ENCODE data around the gene SECISBP2. TPM values are rescaled to one million over a fixed set of nuclear protein-coding genes. Genes with fewer than 3 reads are reported as not detected.

Gene SECISBP2
- total and polyA plus RNA-seq, 9 donors, result 31.2 to 87.6 (median 51.1) TPM

GRCh38 chr9:89347651-89348050 lies 29.4 kb downstream of the SECISBP2 start:
- WGBS, 3 donors, result 74 to 85% (median 74%) methylated on average over 5 of the region's 5 CpGs
- H3K27me3 ChIP-seq, result no peaks in the 10 kb centered on the region

GRCh38 chr9:89349607-89350006 lies 31.3 kb downstream of the SECISBP2 start:
- DNase-seq, result no peak
- no peaks in the 10 kb centered on the region for H3K27me3 ChIP-seq
- intact Hi-C loops (cut with DNase I), result no loop called here

More at GRCh38 chr9:89347651-89348050, 29.4 kb downstream of the SECISBP2 start:
- DNase-seq, result no peak
- intact Hi-C loops (cut with DNase I), result no loop called here
- H3K36me3 ChIP-seq, result no peaks in the 10 kb centered on the region
- no peak overlapping the region for H3K4me3 ChIP-seq
- H3K27ac ChIP-seq, result no peak overlapping the region
- TF ChIP-seq POLR2A (IDR thresholded peaks at IDR 0.05), result no peak
- TF ChIP-seq CTCF (IDR thresholded peaks at IDR 0.05), result no peak
- TF ChIP-seq EP300 (IDR thresholded peaks at IDR 0.05), result no peak
- no peaks in the 10 kb centered on the region for H3K9me3 ChIP-seq
- no peaks in the 10 kb centered on the region for H3K4me1 ChIP-seq (ENCODE audit: insufficient read depth)

GRCh38 chr9:89350988-89351557 lies 32.8 kb downstream of the SECISBP2 start:
- DNase-seq, result no peak
- no peaks in the 10 kb centered on the region for H3K27me3 ChIP-seq
- TF ChIP-seq EP300 (IDR thresholded peaks at IDR 0.05) (no peak), CTCF (IDR thresholded peaks at IDR 0.05) (no peak)
- no peaks in the 10 kb centered on the region for H3K36me3 ChIP-seq
- H3K4me3 ChIP-seq, result no peak overlapping the region
- H3K4me1 ChIP-seq (ENCODE audit: insufficient read depth), result peaks cover 6% of the 10 kb centered on the region
- no peak overlapping the region for H3K27ac ChIP-seq
- intact Hi-C loops (cut with DNase I), result no loop called here
- WGBS, 3 donors, result 86 to 89% (median 86%) methylated on average over 2 of the region's 2 CpGs
- no peaks in the 10 kb centered on the region for H3K9me3 ChIP-seq

More at GRCh38 chr9:89349607-89350006, 31.3 kb downstream of the SECISBP2 start:
- no peak for TF ChIP-seq CTCF (IDR thresholded peaks at IDR 0.05)
- no peak for TF ChIP-seq POLR2A (IDR thresholded peaks at IDR 0.05)
- no peak for TF ChIP-seq EP300 (IDR thresholded peaks at IDR 0.05)
- WGBS, 3 donors, result 90 to 91% (median 90%) methylated on average over 6 of the region's 6 CpGs
- Histone ChIP-seq H3K9me3 (no peaks in the 10 kb centered on the region), H3K4me1 (ENCODE audit: insufficient read depth) (peaks cover 6% of the 10 kb centered on the region), H3K36me3 (no peaks in the 10 kb centered on the region), H3K27ac (no peak overlapping the region), H3K4me3 (no peak overlapping the region)

GRCh38 chr9:89351584-89352300 lies 33.4 kb downstream of the SECISBP2 start:
- intact Hi-C loops (cut with DNase I), result no loop called here
- H3K27ac ChIP-seq, result no peak overlapping the region

More at GRCh38 chr9:89351584-89352300, 33.4 kb downstream of the SECISBP2 start:
- DNase-seq, result no peak
- TF ChIP-seq POLR2A (IDR thresholded peaks at IDR 0.05), result no peak
- no peak for TF ChIP-seq CTCF (IDR thresholded peaks at IDR 0.05)
- no peak for TF ChIP-seq EP300 (IDR thresholded peaks at IDR 0.05)
- WGBS, 3 donors, result 98 to 99% (median 98%) methylated on average over 6 of the region's 6 CpGs
- Histone ChIP-seq H3K27me3 (no peaks in the 10 kb centered on the region), H3K9me3 (no peaks in the 10 kb centered on the region), H3K4me3 (no peak overlapping the region), H3K4me1 (ENCODE audit: insufficient read depth) (peaks cover 6% of the 10 kb centered on the region), H3K36me3 (no peaks in the 10 kb centered on the region)

All from ovary (tissue), 9 donors.